GM21619 (cell line): ENCODE results near the gene RPGRIP1L.

Experiments used
- ATAC-seq: cut with Tn5 transposase; IDR thresholded peaks from one replicate; pipeline ENCODE4 v1.9.1; 2021; ENCODE audit not compliant: unreplicated experiment

RPGRIP1L gene

GRCh38 chr16:53664724-53665345, 38.8 kb downstream of the RPGRIP1L start:
- ATAC-seq, result peak; percentile 85

GRCh38 chr16:53662072-53662471, 41.6 kb downstream of the RPGRIP1L start:
- ATAC-seq, result no peak

- ATAC-seq, result no peak
These were observed 48.7 kb downstream of the RPGRIP1L start for GRCh38 chr16:53654946-53655345.

- ATAC-seq, result no peak
These were observed 52.3 kb downstream of the RPGRIP1L start for GRCh38 chr16:53651357-53651756.

GRCh38 chr16:53646506-53646905, 57.2 kb downstream of the RPGRIP1L start:
- ATAC-seq, result no peak

GRCh38 chr16:53643474-53643873, 60.2 kb downstream of the RPGRIP1L start:
- no peak for ATAC-seq

GRCh38 chr16:53642094-53642493, 61.6 kb downstream of the RPGRIP1L start:
- no peak for ATAC-seq

- no peak for ATAC-seq
These were observed 66.7 kb downstream of the RPGRIP1L start for GRCh38 chr16:53636978-53637377.

- no peak for ATAC-seq
These were observed 71.1 kb downstream of the RPGRIP1L start for GRCh38 chr16:53632526-53632925.

GRCh38 chr16:53631236-53632025, 72.2 kb downstream of the RPGRIP1L start:
- ATAC-seq, result no peak

GRCh38 chr16:53629607-53630312, 73.9 kb downstream of the RPGRIP1L start:
- no peak for ATAC-seq

- no peak for ATAC-seq
These were observed 74.5 kb downstream of the RPGRIP1L start for GRCh38 chr16:53629151-53629550.

- ATAC-seq, result no peak
These were observed 76.8 kb downstream of the RPGRIP1L start for GRCh38 chr16:53626811-53627210.

- ATAC-seq, result no peak
These were observed 77.5 kb downstream of the RPGRIP1L start for GRCh38 chr16:53626161-53626560.

GRCh38 chr16:53625221-53625620, 78.4 kb downstream of the RPGRIP1L start:
- ATAC-seq, result no peak

GRCh38 chr16:53622315-53622714, 81.3 kb downstream of the RPGRIP1L start:
- ATAC-seq, result no peak

GRCh38 chr16:53620476-53620875, 83.2 kb downstream of the RPGRIP1L start:
- no peak for ATAC-seq

GRCh38 chr16:53619235-53619634, 84.4 kb downstream of the RPGRIP1L start:
- ATAC-seq, result no peak

GRCh38 chr16:53614346-53614745, 89.3 kb downstream of the RPGRIP1L start:
- ATAC-seq, result no peak

- no peak for ATAC-seq
These were observed 91.7 kb downstream of the RPGRIP1L start for GRCh38 chr16:53612003-53612402.

- no peak for ATAC-seq
These were observed 92.4 kb downstream of the RPGRIP1L start for GRCh38 chr16:53611179-53611696.

- no peak for ATAC-seq
These were observed 94.1 kb downstream of the RPGRIP1L start for GRCh38 chr16:53609536-53609935.
